Epidermal melanocyte (primary cell): ENCODE results near the gene DISC1.
"Not testable (repeated sequence)": the region's sequence is repeated elsewhere in the genome, so short reads cannot be mapped to it uniquely, and the experiment has no call there.

ENCODE experiments used
- DNase-seq: peaks from one replicate; pipeline ENCODE4 v3.0.0; 2011; ENCODE audit warnings: low spot score; ENCODE audit not compliant: insufficient read length

The DISC1 gene

DNA sequence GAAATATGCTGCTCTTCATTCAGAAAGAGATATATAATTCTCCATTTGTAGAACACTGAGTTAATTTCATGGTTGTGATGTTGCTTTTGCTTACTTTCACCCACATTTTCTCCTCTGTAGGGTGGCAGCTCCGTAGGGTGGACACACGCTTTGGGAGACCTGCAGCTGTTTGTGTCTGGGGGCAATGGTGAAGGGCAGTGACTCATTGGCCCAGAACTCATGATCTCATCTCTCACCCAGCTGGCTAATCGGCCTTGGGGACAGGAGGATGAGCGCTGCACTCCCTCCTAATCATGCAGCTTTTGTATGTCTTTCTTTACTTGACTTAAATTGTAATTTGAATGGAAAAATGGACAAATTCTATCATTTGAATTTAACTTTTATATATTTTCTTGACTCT, 9.6 kb downstream of the DISC1 start:
- no peak for DNase-seq

DNA sequence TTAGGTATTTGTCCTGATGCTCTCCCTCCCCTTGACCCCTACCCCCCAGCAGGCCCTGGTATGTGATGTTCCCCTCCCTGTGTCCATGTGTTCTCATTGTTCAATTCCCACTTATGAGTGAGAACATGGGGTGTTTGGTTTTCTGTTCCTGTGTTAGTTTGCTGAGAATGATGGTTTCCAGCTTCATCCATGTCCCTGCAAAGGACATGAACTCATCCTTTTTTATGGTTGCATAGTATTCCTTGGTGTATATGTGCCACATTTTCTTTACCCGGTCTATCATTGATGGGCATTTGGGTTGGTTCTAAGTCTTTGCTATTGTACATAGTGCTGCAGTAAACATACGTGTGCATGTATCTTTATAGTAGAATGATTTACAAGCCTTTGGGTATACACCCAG, 10.3 kb downstream of the DISC1 start:
- DNase-seq, result not testable (repeated sequence)

DNA sequence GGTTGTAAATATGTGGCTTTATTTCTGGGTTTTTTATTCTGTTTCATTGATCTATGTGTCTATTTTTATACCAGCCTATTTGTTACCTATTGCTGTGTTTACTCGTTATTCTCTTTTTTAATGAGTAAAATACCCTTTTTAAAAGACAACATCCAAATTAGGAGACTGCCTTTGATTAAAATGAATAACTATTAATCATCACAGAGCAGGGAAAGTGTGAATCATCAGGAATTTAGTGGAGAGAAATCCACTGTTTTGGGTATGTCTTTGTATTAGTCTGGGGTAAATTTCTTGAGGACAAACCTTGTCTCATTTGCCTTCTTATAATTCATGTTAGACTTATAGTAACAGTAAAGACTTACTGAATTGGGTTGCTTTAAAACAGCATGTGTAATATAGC, 12.1 kb downstream of the DISC1 start:
- no peak for DNase-seq

DNA sequence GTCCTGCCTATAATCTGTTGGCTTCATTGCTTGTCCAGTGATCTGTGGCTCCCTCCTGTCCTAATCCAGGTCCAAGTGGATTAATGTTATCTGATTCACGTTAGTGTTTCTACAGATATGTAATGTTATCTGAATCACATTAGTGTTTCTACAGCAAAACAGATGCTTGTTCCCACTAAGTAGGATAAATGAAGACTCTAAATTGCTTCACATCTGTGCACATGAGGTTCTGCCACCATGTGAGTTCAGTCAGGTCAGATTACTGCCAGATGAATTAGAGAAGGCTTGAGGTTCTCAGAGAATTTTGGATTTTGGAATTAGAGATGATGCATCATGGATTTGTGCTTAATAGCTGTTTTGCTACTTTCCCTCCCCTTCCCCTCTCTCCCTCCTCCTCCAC, 13.2 kb downstream of the DISC1 start:
- no peak for DNase-seq

- not testable (repeated sequence) for DNase-seq
Observed at GRCh38 chr1:231641444-231641843, 14.9 kb downstream of the DISC1 start.

DNA sequence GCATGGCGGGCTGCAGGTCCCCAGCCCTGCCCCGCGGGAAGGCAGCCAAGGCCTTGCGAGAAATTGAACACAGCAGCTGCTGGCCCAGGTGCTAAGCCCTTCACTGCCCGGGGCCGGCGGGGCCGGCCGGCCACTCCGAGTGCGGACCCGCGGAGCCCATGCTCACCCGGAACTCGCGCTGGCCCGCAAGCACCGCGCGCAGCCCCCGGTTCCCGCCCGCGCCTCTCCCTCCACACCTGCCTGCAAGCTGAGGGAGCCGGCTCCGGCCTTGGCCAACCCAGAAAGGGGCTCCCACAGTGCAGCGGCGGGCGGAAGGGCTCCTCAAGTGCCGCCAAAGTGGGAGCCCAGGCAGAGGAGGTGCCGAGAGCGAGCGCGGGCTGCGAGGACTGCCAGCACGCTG, 15.5 kb downstream of the DISC1 start:
- DNase-seq, result not testable (repeated sequence)

GRCh38 chr1:231642618-231643017, 16.0 kb downstream of the DISC1 start:
- no peak for DNase-seq

- peak; percentile 83 for DNase-seq
Observed at GRCh38 chr1:231643071-231643934, 16.7 kb downstream of the DISC1 start.

- no peak for DNase-seq
Observed at GRCh38 chr1:231643935-231644237, 17.3 kb downstream of the DISC1 start.

DNA sequence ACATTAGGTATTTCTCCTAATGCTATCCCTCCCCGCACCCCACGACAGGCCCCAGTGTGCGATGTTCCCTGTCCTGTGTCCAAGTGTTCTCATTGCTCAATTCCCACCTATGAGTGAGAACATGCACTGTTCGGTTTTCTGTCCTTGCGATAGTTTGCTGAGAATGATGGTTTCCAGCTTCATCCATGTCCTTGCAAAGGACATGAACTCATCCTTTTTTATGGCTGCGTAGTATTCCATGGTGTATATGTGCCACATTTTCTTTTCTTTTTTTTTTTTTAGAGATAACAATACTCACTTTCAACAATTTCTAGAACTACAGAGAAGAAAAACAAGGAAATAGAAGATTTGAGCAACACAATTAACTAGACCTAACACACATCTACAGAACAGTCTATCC, 19.0 kb downstream of the DISC1 start:
- not testable (repeated sequence) for DNase-seq

GRCh38 chr1:231646165-231646564, 19.6 kb downstream of the DISC1 start:
- DNase-seq, result not testable (repeated sequence)

DNA sequence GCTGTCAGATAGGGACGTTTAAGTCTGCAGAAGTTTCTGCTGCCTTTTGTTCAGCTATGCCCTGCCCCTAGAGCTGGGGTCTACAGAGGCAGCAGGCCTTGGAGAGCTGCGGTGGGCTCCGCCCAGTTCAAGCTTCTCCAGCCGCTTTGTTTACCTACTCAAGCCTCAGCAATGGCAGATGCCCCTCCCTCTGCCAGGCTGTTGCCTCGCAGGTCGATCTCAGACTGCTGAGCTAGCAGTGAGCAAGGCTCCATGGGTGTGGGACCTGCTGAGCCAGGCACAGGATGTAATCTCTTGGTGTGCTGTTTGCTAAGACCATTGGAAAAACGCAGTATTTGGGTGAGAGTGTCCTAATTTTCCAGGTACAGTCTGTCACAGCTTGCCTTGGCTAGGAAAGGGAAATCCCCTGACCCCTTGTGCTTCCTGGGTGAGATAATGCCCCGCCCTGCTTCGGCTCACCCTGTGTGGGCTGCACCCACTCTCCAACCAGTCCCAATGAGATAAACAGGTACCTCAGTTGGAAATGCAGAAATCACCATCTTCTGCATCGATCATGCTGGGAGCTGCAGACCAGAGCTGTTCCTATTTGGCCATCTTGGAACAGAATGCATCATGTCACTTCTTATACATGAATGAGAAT, 25.2 kb downstream of the DISC1 start:
- DNase-seq, result not testable (repeated sequence)

DNA sequence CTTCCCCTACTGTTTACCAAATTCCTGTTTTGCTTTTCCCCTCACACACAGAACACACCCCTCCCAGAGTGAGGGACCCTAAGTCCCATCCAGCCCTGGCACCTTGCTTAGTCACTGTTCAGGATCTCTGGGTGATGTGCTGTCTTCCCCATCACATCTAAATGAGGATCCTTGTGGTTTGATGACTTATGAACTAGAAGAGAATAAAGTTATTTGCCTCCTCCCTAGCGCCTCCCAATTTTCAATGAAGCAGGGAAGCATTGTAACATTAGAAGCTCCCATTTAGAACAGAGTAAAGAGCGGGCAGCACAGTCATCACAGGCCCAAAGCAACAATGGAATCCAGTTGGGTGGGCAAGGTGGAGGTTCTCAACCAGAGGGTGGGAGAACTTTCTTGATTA, 27.0 kb downstream of the DISC1 start:
- DNase-seq, result no peak

DNA sequence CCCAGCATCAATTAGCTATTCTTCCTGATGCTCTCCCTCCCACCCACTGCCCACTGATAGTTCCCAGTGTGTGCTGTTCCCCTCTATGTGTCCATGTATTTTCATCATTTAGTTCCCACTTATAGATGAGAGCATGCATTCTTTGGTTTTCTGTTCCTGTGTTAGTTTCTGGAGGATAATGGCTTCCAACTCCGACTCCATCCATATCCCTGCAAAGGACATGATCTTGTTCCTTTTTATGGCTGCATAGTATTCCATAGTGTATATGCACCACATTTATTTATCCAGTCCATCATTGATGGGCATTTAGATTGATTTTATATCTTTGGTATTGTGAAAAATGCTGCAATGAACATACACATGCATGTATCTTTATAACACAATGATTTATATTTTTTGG, 30.2 kb downstream of the DISC1 start:
- no peak for DNase-seq

- not testable (repeated sequence) for DNase-seq
Observed at GRCh38 chr1:231658223-231658622, 31.6 kb downstream of the DISC1 start.

DNA sequence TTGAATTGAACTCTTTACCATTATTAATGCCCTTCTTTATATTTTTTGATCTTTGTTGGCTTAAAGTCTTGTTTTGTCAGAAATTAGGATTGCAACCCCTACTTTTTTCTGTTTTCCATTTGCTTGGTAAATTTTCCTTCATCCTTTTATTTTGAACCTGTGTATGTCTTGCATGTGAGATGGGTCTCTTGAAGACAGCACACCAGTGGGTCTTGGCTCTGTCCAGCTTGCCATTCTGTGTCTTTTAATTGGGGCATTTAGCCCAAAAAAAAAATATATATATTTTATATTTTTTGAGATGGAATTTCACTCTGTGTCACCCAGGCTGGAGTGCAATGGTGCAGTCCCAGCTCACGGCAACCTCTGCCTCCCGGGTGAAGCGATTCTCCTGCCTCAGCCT, 33.6 kb downstream of the DISC1 start:
- DNase-seq, result no peak

DNA sequence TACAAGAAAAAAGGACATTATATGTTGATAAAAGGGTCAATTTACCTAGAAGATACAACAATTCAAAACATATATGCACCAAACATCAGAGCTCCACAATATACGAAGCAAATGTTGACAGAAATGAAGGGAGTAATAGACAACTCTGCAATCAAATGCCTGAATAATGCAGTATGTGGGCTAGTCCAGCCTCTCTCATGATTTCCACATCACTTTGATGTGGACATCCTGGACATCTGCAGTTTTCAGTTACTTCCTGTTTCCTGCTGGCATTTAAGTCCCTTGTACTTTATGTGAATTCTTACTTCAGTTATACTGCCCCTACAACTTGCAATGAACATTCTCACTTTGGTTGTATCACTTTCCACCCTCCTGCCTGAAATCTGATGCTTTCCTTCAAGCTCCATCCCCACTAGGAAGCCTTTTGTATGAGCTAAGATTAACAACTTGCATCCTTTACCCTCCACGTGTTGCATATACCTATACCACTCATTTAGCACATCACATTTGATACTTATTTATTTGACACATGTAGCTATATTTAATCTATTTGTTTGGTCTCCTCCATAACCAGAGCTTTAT, 36.7 kb downstream of the DISC1 start:
- DNase-seq, result no peak

GRCh38 chr1:231665101-231665500, 38.5 kb downstream of the DISC1 start:
- DNase-seq, result no peak

DNA sequence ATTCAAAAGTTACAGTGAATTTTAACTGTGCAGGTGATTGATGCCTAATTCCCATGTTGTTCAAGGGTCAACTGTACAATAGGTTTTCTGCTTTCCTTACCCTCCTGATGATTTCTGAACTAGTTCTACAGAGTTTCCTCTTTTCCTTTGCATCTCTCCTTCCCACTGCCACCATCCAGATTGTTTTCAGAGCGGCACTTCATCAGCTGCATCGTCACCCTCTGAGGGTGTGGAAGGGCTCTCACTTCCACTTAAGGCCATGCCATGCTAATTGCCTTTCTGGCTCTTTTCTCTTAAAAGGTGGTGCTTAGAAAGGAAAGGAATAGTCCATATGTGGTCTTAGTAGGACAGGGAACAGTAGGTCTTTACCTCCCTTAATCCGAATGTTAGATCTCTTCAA, 39.1 kb downstream of the DISC1 start:
- no peak for DNase-seq

DNA sequence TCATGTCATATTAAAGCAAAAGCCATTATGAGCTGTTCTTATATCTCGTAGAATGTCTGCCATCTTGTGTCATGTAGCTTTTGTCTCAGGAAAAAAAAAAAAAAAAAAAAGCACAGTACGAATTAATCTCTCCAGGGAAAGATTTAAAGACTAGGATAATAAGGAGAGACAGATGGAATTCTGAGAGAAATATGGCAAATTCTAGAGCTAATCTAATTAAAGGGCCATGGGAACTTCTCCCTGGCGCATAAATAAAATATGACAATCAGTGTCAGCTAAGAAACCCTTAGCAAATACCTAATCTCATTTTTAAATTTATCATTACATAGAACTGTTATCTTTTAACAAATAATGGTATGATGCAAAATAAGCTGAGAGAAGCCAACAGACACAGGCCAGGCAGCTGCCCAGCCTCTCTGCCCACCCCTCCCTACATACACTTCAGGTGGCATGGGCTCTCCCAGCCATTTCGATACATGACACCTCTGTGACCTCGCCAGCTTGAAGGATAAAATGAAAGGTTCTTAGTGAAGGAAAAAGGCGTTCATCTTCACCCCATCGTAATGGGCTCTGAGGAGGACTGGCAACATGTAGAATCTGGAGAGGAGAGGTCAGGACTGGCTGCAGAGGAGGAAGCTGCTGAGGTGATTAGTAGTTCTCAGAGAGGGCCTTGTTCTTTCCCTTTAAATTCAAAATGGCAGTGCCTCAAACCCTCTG, 39.8 kb downstream of the DISC1 start:
- DNase-seq, result no peak

DNA sequence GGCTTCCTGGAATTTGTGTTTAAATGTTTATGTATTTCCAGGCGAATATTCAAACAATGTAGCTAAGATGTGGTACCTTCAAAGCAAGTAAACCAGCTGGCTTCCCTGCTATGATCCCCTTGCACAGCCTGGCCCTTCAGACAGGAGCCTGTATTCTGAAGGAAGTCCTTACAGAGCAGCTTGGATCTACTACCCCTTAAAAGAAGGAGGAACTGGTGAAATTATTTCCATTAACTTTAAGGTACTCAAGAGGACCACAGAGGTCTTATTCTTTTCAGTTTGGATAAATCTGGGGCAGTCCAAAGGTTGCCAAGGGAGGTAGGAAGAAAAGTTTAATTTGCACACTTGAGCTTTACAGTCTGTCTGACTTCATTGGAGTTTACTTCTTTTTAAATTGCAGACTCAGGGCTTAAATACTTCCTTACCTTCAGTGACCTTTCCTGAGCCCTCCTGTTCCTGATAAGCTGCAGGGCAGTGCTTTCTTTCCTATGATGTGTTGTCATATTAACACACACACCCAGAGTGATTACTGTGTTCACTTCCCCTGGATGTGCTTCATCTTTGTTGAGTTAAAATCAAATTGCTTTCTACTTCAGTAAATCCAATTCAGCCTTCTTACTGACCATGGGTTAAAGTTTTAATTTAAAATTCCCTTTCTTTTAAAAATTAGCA, 40.5 kb downstream of the DISC1 start:
- DNase-seq, result no peak
